Heart right ventricle (tissue), 16 donors: Measurements from ENCODE around the gene TUBGCP6. TPM values are rescaled to one million over a fixed set of nuclear protein-coding genes. Genes with fewer than 3 reads are reported as not detected.

Experiments used
- ATAC-seq, 8 donors: fragments of 200-7000 bp; cut with Tn5 transposase; one replicate each; pipeline ENCODE4 v1.9.1; 2020; ENCODE audit warnings: mild to moderate bottlenecking in 8 of 8, moderate library complexity in 8 of 8, moderate number of reproducible peaks in 1 of 8
- DNase-seq, 2 donors: peaks; one replicate each; pipeline ENCODE4 v3.0.0-alpha.2; 2020
- H3K27ac ChIP-seq, 10 donors: fragments of 200-600 bp; sonication (generic) in 2 of 10; one replicate each; pipeline versions ENCODE4 v1.5.0 to v1.8.0; 2020 to 2022; ENCODE audit warnings: mild to moderate bottlenecking in 3 of 10
- H3K27me3 ChIP-seq, 7 donors: fragments of 200-600 bp; one replicate each; pipeline ENCODE4 v1.8.0; 2021 to 2022; ENCODE audit warnings: mild to moderate bottlenecking in 2 of 7
- H3K36me3 ChIP-seq, 9 donors: fragments of 200-600 bp; sonication (generic) in 1 of 9; one replicate each; pipeline versions ENCODE4 v1.5.0 to v1.8.0; 2020 to 2022; ENCODE audit warnings: mild to moderate bottlenecking in 2 of 9
- H3K4me1 ChIP-seq, 9 donors: fragments of 200-600 bp; sonication (generic) in 1 of 9; one replicate each; pipeline versions ENCODE4 v1.5.0 to v1.8.0; 2020 to 2022; ENCODE audit warnings: mild to moderate bottlenecking in 4 of 9
- H3K4me3 ChIP-seq, 10 donors: fragments of 200-600 bp; sonication (generic) in 2 of 10; one replicate each; pipeline versions ENCODE4 v1.5.0 to v1.8.0; 2020 to 2022; ENCODE audit warnings: mild to moderate bottlenecking in 7 of 10, moderate library complexity in 2 of 10
- H3K9me3 ChIP-seq, 11 donors: fragments of 200-600 bp in 10 of 11; sonication (generic) in 2 of 11; one replicate each; pipeline versions ENCODE4 v1.5.0 to v1.8.0; 2013 to 2022; ENCODE audit warnings: mild to moderate bottlenecking in 2 of 11, control low read depth in 1 of 11, moderate library complexity in 1 of 11
- WGBS, 2 donors: extraction: QIAGEN DNeasy Blood & Tissue Kit; methylation state at CpG; one replicate each; pipeline ENCODE4 v1.1.7; 2013; ENCODE audit warnings: inconsistent platforms in 1 of 2; 5-methylcytosine and 5-hydroxymethylcytosine counted together
- intact Hi-C, 10 donors: fragments of 100-400 bp; cut with DNase I; formaldehyde crosslinking; loops; one replicate each; pipeline versions ENCODE4 v1.11.1 to v1.14.2; 2022
- polyA plus RNA-seq, 2 donors: library from polyadenylated mRNA; stranded (reverse); fragments of 200-250 nt; gene quantifications; one replicate each; pipeline ENCODE4 v1.2.3, GENCODE V29; 2013
- total RNA-seq, 10 donors: library from RNA; stranded (reverse); fragmentation: NEBNext Ultra II Directional in 3 of 10; extraction: Animal tissue kit (Norgen Biotek cat#: 25700) in 3 of 10; gene quantifications; one replicate each; pipeline versions ENCODE4 v1.2.1 to v1.2.4, GENCODE V29; 2021 to 2023
- TF ChIP-seq, protein P1 (sequence below), 9 donors: fragments of 200-600 bp; sonication (generic) in 2 of 9; IDR thresholded peaks; one replicate each; pipeline versions ENCODE4 v1.5.0 to v1.8.0; 2021 to 2022; ENCODE audit warnings: antibody characterized with exemption in 9 of 9, mild to moderate bottlenecking in 5 of 9, moderate library complexity in 1 of 9
- donor health status: Arrhythmogenic right ventricular cardiomyopathy.
- donor health status: ischemic (EF 13 %, LVEDD 7.1; RV severe dilation, severe dysfunction).
- donor health status: healthy with polysubstance abuse.
- donor health status: DM: no; HTN: yes; CAD: no.
- donor health status: DM: no; HTN: no; CAD: no.
- donor health status: ischemic (EF 25% LVEDD 6.9; RV normal size, moderate dysfunction).
- donor health status: ischemic (EF 25% LVEDD 5.7; RV mildly dilated, moderate dysfunction).
- donor health status: healthy.
- donor health status: DM: yes; HTN: yes; CAD: no.
- donor health status: Ischemic cardiomyopathy.
- donor health status: ischemic (EF 35%, LVEDD 5.7; RV mildly dilated, moderate dysfunction).
- donor health status: nonischemic (EF 11% LVEDD 7.7; RV severe dilation, severe dysfunction).
- donor health status: DM: yes; HTN: yes; CAD: no.
- donor health status: PGD.
- donor health status: ischemic (EF 29% LVEDD 5.4; RV normal size, mild dysfunction).
- donor health status: nonischemic (EF 23%, LVEDD 6.1; RV moderate dilation, normal function).

TUBGCP6 gene
- total and polyA plus RNA-seq, 12 donors = 14.2 to 40.7 (median 18.5) TPM

DNA sequence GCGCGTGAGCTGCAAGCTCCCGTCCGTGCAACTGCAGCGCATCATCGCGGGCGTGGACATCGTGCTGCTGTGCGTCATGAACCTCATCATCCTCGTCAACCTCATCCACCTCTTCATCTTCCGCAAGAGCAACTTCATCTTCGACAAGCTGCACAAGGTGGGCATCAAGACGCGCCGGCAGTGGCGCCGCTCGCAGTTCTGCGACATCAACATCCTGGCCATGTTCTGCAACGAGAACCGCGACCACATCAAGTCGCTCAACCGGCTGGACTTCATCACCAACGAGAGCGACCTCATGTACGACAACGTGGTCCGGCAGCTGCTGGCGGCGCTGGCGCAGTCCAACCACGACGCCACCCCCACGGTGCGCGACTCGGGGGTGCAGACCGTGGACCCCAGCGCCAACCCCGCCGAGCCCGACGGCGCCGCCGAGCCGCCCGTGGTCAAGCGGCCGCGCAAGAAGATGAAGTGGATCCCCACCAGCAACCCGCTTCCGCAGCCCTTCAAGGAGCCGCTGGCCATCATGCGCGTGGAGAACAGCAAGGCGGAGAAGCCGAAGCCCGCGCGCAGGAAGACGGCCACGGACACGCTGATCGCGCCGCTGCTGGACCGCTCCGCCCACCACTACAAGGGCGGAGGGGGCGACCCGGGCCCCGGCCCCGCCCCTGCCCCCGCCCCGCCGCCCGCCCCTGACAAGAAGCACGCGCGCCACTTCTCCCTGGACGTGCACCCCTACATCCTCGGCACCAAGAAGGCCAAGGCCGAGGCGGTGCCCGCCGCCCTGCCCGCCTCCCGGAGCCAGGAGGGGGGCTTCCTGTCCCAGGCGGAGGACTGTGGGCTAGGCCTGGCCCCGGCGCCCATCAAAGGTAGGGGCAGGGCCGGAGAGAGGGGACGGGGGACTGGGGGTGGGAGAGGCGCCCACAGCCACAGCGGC lies 67.0 kb downstream of the TUBGCP6 start:
- no peaks in the 10 kb centered on the region for H3K9me3 ChIP-seq
- intact Hi-C loops = no loop called here
- H3K4me1 ChIP-seq = peaks cover 0 to 4% (median 0%) of the 10 kb centered on the region in 9 donors
- DNase-seq (no peak), ATAC-seq (no peak)
- no peak overlapping the region for H3K4me3 ChIP-seq
- 51 to 68% methylated on average over 88 to 98 of the region's 98 CpGs for WGBS, 2 donors
- TF ChIP-seq, protein P1, sequence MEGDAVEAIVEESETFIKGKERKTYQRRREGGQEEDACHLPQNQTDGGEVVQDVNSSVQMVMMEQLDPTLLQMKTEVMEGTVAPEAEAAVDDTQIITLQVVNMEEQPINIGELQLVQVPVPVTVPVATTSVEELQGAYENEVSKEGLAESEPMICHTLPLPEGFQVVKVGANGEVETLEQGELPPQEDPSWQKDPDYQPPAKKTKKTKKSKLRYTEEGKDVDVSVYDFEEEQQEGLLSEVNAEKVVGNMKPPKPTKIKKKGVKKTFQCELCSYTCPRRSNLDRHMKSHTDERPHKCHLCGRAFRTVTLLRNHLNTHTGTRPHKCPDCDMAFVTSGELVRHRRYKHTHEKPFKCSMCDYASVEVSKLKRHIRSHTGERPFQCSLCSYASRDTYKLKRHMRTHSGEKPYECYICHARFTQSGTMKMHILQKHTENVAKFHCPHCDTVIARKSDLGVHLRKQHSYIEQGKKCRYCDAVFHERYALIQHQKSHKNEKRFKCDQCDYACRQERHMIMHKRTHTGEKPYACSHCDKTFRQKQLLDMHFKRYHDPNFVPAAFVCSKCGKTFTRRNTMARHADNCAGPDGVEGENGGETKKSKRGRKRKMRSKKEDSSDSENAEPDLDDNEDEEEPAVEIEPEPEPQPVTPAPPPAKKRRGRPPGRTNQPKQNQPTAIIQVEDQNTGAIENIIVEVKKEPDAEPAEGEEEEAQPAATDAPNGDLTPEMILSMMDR (IDR thresholded peaks at IDR 0.05) = no peak
- H3K27me3 ChIP-seq = peaks cover 0 to 59% (median 53%) of the 10 kb centered on the region in 7 donors
- H3K36me3 ChIP-seq = no peaks in the 10 kb centered on the region
- H3K27ac ChIP-seq = no peak overlapping the region

DNA sequence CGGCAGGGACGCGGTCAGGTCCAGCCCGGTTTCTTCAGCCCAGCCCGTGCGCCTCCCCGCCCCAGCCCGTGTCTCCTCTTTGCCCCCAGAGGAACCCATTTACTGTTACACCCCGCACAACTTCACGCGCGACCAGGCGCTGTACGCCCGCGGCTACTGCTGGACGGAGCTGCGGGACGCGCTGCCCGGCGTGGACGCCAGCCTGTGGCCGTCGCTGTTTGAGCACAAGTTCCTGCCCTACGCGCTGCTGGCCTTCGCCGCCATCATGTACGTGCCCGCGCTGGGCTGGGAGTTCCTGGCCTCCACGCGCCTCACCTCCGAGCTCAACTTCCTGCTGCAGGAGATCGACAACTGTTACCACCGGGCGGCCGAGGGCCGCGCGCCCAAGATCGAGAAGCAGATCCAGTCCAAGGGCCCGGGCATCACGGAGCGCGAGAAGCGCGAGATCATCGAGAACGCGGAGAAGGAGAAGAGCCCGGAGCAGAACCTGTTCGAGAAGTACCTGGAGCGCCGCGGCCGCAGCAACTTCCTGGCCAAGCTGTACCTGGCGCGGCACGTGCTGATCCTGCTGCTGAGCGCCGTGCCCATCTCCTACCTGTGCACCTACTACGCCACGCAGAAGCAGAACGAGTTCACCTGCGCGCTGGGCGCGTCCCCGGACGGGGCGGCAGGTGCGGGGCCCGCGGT lies 67.8 kb downstream of the TUBGCP6 start:
- no peak overlapping the region for H3K27ac ChIP-seq
- no peak overlapping the region for H3K4me3 ChIP-seq
- ATAC-seq (no peak), DNase-seq (no peak)
- 96 to 98% methylated on average over 73 to 76 of the region's 76 CpGs for WGBS, 2 donors
- peaks cover 0 to 66% (median 56%) of the 10 kb centered on the region in 7 donors for H3K27me3 ChIP-seq
- H3K36me3 ChIP-seq = no peaks in the 10 kb centered on the region
- no peaks in the 10 kb centered on the region for H3K9me3 ChIP-seq
- TF ChIP-seq, protein P1 (IDR thresholded peaks at IDR 0.05) = no peak
- H3K4me1 ChIP-seq = peaks cover 0 to 4% (median 0%) of the 10 kb centered on the region in 9 donors
- intact Hi-C loops = no loop called here

DNA sequence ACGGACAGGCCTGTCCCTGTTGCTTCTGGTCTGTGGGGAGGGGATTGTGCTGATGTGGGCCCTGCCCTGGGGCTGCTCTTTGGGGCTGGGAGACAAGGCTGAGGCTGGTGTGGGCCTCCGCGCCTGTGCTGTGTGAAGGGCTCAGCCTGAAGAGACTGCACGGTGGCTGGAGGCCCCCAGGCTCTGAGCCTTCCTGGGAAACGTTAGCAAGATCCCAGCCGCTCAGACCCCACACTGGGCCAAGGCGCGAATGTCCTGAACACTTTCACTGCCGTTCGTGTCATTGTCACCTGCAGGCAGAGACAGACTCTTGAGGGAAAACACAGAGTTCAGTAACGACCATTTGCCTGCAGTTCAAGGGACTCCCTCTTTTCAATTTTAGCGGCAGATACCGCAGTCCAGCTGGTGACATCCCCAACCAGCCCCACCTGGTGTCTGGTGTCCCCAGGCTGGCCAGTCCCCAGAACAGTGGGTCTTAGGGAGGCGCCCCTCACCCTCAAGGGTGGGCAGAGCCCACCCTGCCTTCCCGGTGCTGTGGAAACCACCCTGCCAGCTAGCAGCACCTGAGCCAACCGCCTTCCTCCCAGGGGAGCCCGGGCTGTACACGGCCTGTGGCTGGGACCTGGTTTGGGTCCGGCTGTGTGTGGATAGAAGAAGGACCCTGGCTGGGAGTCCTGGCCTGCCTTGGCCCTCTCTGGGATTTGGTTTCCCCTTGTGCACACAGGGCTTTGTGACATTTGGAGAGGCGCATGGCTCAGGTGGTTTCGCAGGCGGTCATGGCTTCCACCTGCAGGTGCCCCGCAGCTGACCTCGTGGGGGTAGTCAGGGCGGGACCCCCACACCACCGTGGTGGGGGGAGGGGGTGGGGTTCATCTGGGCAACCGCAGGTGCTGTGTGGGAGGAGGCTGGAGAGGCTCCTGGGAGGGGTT lies 68.6 kb downstream of the TUBGCP6 start:
- intact Hi-C loops = no loop called here
- Histone ChIP-seq H3K9me3 (no peaks in the 10 kb centered on the region), H3K27ac (no peak overlapping the region), H3K4me1 (peaks cover 0 to 4% (median 0%) of the 10 kb centered on the region in 9 donors), H3K4me3 (no peak overlapping the region), H3K36me3 (no peaks in the 10 kb centered on the region), H3K27me3 (peaks cover 0 to 74% (median 64%) of the 10 kb centered on the region in 7 donors)
- DNase-seq (no peak), ATAC-seq (no peak)
- 73 to 74% methylated on average over 27 of the region's 27 CpGs for WGBS, 2 donors
- TF ChIP-seq, protein P1 (IDR thresholded peaks at IDR 0.05) = no peak

DNA sequence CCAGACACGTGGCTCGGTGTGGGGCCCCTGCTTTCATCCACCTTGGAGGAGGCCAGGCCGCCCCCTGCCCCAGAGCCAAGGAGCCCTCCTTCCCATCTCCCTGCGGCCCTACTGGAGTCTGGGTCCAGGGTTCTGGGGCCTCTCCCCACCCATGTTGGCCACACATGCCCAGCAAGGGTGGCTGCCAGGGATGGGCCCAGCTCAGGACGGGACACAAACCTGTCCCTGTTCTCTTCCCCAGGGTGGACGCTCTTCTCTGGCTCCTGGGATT lies 69.7 kb downstream of the TUBGCP6 start:
- H3K36me3 ChIP-seq = no peaks in the 10 kb centered on the region
- H3K9me3 ChIP-seq = no peaks in the 10 kb centered on the region
- TF ChIP-seq, protein P1 (IDR thresholded peaks at IDR 0.05) = no peak
- H3K4me1 ChIP-seq = peaks cover 0 to 10% (median 5%) of the 10 kb centered on the region in 9 donors
- H3K27me3 ChIP-seq = peaks cover 5 to 78% (median 65%) of the 10 kb centered on the region in 7 donors
- intact Hi-C loops = no loop called here
- 88 to 90% methylated on average over 6 of the region's 6 CpGs for WGBS, 2 donors
- H3K27ac ChIP-seq = no peak overlapping the region
- DNase-seq (no peak), ATAC-seq (no peak)
- H3K4me3 ChIP-seq = no peak overlapping the region
